ENCODE data around the gene ESAM.

ESAM gene

DNA sequence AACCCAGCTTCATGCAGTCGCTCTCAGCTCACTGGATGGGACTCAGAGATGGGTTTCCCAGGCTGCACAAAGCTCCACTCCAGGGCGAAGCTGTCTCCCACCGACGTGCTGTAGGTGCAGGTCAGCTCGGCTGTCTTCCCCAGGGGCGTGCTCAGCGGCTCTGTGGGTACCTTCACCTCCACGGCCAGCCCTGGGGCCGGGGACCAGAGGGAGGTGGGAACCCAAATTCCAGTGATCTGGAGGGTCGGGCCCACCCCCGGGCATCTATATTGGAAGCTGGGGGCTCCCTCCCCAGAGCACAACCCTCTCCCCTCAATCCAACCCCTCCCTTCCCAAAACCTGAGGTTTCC, 10.7 kb downstream of the ESAM start:
- WGBS, result 86% methylated on average over 11 of the region's 11 CpGs
- H3K9ac ChIP-seq (ENCODE audit: low read depth, low read length), result no peak overlapping the region
- peaks cover 96% of the 10 kb centered on the region for H3K27me3 ChIP-seq (ENCODE audit: insufficient read depth, low read length)

DNA sequence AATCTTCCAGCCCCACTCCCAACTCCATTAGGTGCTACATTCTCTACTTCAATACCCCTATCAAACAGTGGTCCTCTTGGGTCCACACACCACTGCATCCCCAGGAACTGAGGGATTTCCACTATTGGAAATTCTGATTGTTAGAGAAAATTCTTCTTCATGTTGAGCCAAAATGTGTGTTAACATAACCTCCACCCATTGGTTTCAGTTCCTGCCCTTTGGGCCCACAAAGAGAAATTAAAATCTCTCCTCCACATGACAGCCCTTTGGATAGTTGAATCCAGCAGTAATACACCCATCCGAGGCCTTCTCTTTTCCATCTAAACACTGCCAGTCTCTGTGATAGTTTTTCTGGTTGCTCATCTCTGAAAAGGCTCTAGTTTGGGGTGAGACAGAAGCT, 12.2 kb downstream of the ESAM start:
- H3K27me3 ChIP-seq (ENCODE audit: insufficient read depth, low read length), result peaks cover 99% of the 10 kb centered on the region
- no peak overlapping the region for H3K27ac ChIP-seq (ENCODE audit: low read depth, low read length)
- WGBS, result 86% methylated on average over 1 of the region's 1 CpG
- no peaks in the 10 kb centered on the region for H3K9me3 ChIP-seq (ENCODE audit: insufficient read depth, low read depth, low read length)
- peaks cover 17% of the 10 kb centered on the region for H3K4me1 ChIP-seq (ENCODE audit: insufficient read depth, low read length)
- H3K9ac ChIP-seq (ENCODE audit: low read depth, low read length), result no peak overlapping the region
- H3K4me3 ChIP-seq (ENCODE audit: low read length), result no peak overlapping the region
- no peaks in the 10 kb centered on the region for H3K36me3 ChIP-seq (ENCODE audit: insufficient read depth, low read length)

More for the DNA sequence above, 10.7 kb downstream of the ESAM start:
- Histone ChIP-seq H3K4me3 (ENCODE audit: low read length) (peak overlapping the region; percentile 43; the same call in 1 of the 2 replicates), H3K36me3 (ENCODE audit: insufficient read depth, low read length) (no peaks in the 10 kb centered on the region), H3K9me3 (ENCODE audit: insufficient read depth, low read depth, low read length) (no peaks in the 10 kb centered on the region), H3K27ac (ENCODE audit: low read depth, low read length) (no peak overlapping the region), H3K4me1 (ENCODE audit: insufficient read depth, low read length) (peaks cover 14% of the 10 kb centered on the region)

DNA sequence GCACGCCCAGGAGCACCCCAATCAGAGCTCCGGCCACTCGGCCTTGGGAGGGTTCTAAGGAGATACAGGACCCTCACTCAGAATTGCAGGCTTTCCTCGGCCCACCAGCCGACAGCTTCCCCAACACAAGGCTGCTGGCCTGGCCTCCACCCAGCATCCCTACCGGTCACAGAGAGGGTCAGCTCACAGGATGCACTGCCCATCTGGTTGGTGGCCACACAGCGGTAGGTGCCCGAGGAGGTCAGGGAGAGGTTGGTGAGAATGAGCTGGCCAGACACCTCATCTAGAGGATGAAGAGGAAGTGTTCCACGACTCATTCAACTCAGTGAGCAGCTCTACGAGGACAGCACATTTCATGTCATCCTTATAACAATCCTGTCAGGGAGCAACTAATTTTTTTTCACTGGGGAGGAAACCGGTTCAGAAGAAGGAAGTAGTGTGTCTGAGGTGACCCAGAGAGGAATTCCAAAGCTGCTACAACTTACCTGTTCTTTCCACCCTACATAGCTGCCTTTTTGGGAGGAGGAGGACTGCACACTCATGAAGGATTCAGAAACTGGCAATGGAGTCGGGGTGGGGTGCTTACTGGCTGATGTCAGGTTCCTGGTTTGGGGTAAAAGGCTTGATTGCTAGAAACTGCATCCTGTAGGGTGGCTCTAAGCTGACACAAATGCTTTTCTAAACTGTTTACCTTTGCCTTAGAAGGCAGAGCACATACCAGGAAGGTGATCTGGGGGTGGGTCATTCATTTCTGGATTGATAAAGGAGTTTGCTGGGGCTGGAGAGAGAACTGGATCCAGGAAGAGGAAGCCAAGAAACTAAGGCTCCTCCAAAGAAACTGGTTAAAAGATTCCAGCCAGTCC, 13.4 kb downstream of the ESAM start:
- 88% methylated on average over 11 of the region's 12 CpGs for WGBS
- Histone ChIP-seq H3K27me3 (ENCODE audit: insufficient read depth, low read length) (peaks cover 99% of the 10 kb centered on the region), H3K4me3 (ENCODE audit: low read length) (no peak overlapping the region), H3K9ac (ENCODE audit: low read depth, low read length) (no peak overlapping the region), H3K36me3 (ENCODE audit: insufficient read depth, low read length) (no peaks in the 10 kb centered on the region), H3K27ac (ENCODE audit: low read depth, low read length) (no peak overlapping the region), H3K9me3 (ENCODE audit: insufficient read depth, low read depth, low read length) (no peaks in the 10 kb centered on the region), H3K4me1 (ENCODE audit: insufficient read depth, low read length) (peaks cover 20% of the 10 kb centered on the region)

DNA sequence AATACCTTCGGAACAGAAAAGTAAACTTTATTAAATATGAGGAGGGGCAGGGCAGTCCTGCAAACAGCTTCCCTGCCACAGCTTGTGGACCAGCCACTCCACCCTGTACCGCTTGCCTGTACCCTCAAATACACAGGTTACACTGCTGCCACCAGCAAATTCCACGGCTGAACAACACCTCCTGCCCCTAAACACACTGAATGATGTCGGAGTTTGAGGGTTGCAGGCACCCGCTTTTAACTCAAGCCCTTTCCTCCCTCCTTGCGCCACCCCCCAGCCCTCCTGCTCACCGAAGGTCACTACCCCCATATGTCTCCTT, 14.0 kb downstream of the ESAM start:
- WGBS, result 91% methylated on average over 7 of the region's 7 CpGs
- Histone ChIP-seq H3K9me3 (ENCODE audit: insufficient read depth, low read depth, low read length) (no peaks in the 10 kb centered on the region), H3K36me3 (ENCODE audit: insufficient read depth, low read length) (no peaks in the 10 kb centered on the region), H3K4me3 (ENCODE audit: low read length) (no peak overlapping the region), H3K27me3 (ENCODE audit: insufficient read depth, low read length) (peaks cover 99% of the 10 kb centered on the region), H3K4me1 (ENCODE audit: insufficient read depth, low read length) (peaks cover 20% of the 10 kb centered on the region), H3K27ac (ENCODE audit: low read depth, low read length) (no peak overlapping the region), H3K9ac (ENCODE audit: low read depth, low read length) (no peak overlapping the region)

DNA sequence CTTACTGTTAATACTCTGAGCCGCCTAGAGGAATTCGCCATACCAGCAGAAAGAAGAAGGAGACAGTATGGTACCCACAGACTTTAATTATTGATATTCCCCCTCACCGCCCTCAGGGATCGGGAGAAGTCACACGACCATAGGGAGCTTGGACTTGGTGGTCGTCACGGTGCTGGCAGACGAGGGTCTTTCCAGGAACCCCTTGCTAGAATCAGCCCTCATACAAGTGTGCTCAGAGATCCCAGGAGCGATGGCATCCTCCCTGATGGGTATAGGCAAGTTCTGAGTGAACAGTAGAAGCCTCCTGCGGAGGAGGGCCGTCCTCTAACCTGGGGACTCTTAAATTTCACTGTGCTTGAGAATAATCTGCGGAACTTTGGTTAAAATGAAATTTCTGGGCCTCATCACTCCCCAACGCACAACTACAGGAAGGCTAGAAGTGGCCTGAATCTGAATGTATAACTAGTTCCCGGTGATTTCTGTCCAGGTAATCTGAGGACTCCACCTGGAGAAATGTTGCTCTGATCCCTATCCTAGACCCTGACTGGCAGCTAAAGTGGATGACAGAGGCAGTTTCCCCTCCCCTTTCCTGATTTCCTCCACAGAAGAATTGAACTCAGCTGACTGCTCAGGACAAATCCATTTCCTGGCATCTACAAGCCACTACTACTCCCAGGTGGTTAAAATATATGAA, 14.5 kb downstream of the ESAM start:
- 49% methylated on average over 14 of the region's 14 CpGs for WGBS
- H3K4me3 ChIP-seq (ENCODE audit: low read length), result peak overlapping the region; percentile 68
- no peak overlapping the region for H3K27ac ChIP-seq (ENCODE audit: low read depth, low read length)
- H3K36me3 ChIP-seq (ENCODE audit: insufficient read depth, low read length), result no peaks in the 10 kb centered on the region
- H3K27me3 ChIP-seq (ENCODE audit: insufficient read depth, low read length), result peaks cover 99% of the 10 kb centered on the region
- H3K9me3 ChIP-seq (ENCODE audit: insufficient read depth, low read depth, low read length), result no peaks in the 10 kb centered on the region
- H3K9ac ChIP-seq (ENCODE audit: low read depth, low read length), result no peak overlapping the region
- H3K4me1 ChIP-seq (ENCODE audit: insufficient read depth, low read length), result peaks cover 19% of the 10 kb centered on the region

DNA sequence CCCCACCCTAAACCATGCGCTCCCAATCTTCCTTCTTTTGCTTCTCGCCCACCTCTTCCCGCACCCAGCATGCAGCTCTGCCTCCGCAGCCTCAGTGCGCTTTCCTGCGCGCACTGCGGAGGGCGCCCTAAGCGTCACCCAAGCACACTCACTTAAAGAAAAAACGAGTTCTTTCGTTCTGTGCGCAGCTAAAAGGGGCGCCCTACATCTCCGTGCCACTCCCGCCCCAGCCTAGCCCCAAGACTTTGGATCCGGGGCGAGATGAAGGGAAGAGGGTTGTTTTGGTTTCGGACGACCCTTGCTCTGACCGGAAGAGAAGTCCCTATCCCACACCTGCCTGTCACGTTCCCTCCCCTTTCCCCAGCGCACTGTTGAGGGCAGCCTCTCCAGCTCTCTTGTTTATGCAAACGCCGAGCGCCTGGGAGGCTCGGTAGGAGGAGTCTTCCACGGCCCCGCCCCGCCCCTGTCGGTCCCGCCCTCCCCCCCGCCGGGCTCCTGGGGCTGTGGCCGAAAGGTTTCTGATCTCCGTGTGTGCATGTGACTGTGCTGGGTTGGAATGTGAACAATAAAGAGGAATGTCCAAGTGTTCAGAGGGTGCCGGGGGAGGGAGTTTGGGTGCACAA, 15.4 kb downstream of the ESAM start:
- peaks cover 99% of the 10 kb centered on the region for H3K27me3 ChIP-seq (ENCODE audit: insufficient read depth, low read length)
- under 1% methylated on average over 37 of the region's 37 CpGs for WGBS

DNA sequence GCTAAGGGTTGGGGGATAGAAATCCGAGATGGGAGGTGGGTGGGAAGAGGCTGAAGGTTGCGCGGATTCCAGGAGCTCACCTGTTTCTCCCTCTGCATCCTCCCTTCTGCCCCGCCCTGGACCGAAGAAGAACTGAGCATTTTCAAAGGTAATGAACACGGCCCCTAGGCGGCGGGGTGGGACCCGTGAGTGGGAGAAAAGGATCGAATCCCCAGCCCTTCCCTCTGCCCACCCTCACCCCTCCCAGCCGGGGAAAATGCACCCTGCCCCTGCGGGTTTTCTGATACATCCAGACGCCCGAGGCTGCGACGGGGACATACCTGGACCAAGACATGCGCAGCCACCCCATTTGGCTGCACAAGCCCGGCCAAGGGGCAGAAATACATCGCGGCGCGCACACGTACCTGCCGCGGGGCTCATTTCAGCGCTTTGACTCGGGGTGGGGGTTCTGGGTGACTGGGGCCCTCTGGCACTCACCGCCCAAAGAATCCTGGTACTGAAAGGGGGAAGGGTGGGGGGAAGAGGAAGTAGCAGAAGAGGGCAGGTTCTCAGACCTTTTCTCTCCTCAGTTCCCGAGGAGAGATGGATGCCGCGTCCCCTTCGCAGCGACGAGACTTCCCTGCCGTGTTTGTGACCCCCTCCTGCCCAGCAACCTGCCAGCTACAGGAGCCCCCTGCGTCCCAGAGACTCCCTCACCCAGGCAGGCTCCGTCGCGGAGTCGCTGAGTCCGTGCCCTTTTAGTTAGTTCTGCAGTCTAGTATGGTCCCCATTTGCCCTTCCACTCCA, 16.1 kb downstream of the ESAM start:
- WGBS, result under 1% methylated on average over 38 of the region's 41 CpGs
- H3K4me1 ChIP-seq (ENCODE audit: insufficient read depth, low read length), result peaks cover 15% of the 10 kb centered on the region
- no peak overlapping the region for H3K9ac ChIP-seq (ENCODE audit: low read depth, low read length)
- H3K4me3 ChIP-seq (ENCODE audit: low read length), result peak overlapping the region; percentile 68
- no peak overlapping the region for H3K27ac ChIP-seq (ENCODE audit: low read depth, low read length)
- H3K36me3 ChIP-seq (ENCODE audit: insufficient read depth, low read length), result no peaks in the 10 kb centered on the region
- peaks cover 99% of the 10 kb centered on the region for H3K27me3 ChIP-seq (ENCODE audit: insufficient read depth, low read length)
- no peaks in the 10 kb centered on the region for H3K9me3 ChIP-seq (ENCODE audit: insufficient read depth, low read depth, low read length)

More for the DNA sequence above, 15.4 kb downstream of the ESAM start:
- Histone ChIP-seq H3K4me1 (ENCODE audit: insufficient read depth, low read length) (peaks cover 15% of the 10 kb centered on the region), H3K36me3 (ENCODE audit: insufficient read depth, low read length) (no peaks in the 10 kb centered on the region), H3K4me3 (ENCODE audit: low read length) (peak overlapping the region; percentile 68), H3K27ac (ENCODE audit: low read depth, low read length) (no peak overlapping the region), H3K9me3 (ENCODE audit: insufficient read depth, low read depth, low read length) (no peaks in the 10 kb centered on the region), H3K9ac (ENCODE audit: low read depth, low read length) (no peak overlapping the region)

DNA sequence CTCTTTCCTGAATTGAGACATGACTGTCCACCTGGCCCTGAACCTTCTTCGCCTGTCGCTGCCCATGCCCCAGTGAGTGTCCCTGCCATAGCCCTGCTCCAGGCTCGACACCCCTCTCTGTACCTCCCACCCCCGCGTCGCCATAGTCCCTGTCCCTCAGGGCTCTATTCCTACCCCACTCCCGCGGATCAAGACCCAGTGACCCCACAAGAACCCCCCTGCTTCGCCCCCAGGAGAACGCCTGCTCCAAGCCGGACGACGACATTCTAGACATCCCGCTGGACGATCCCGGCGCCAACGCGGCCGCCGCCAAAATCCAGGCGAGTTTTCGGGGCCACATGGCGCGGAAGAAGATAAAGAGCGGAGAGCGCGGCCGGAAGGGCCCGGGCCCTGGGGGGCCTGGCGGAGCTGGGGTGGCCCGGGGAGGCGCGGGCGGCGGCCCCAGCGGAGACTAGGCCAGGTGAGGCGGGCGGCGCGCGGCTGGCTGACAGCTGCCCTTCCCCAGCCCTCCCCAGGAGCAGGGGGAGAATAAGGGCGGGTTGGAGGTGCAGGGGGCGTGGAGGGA, 16.7 kb downstream of the ESAM start:
- Histone ChIP-seq H3K4me1 (ENCODE audit: insufficient read depth, low read length) (peaks cover 15% of the 10 kb centered on the region), H3K36me3 (ENCODE audit: insufficient read depth, low read length) (no peaks in the 10 kb centered on the region), H3K27ac (ENCODE audit: low read depth, low read length) (no peak overlapping the region), H3K27me3 (ENCODE audit: insufficient read depth, low read length) (peaks cover 99% of the 10 kb centered on the region), H3K4me3 (ENCODE audit: low read length) (peak overlapping the region; percentile 68), H3K9ac (ENCODE audit: low read depth, low read length) (no peak overlapping the region), H3K9me3 (ENCODE audit: insufficient read depth, low read depth, low read length) (no peaks in the 10 kb centered on the region)
- WGBS, result 3% methylated on average over 44 of the region's 44 CpGs

DNA sequence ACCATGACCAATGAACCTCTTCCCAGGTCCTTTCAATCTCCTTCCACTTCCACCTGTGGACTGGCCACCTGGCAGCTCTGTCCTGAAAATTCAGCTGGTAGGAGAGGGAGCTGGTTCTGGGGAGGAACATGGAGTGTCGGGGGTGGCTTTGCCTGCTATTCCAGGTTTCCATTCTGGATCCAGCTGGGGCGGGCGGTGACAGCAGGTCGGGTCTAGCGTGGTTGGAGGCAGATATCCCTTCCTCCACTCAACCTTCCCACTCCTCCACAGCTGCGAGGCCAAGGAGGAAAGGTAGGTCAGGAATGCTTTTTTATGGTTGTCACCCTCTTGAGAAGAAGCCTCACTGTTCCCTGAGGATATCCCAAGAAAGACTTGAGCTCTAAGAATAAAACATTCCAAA, 19.0 kb downstream of the ESAM start:
- WGBS, result 81% methylated on average over 6 of the region's 6 CpGs
- no peak overlapping the region for H3K9ac ChIP-seq (ENCODE audit: low read depth, low read length)
- no peak overlapping the region for H3K4me3 ChIP-seq (ENCODE audit: low read length)
- no peak overlapping the region for H3K27ac ChIP-seq (ENCODE audit: low read depth, low read length)
- peaks cover 21% of the 10 kb centered on the region for H3K4me1 ChIP-seq (ENCODE audit: insufficient read depth, low read length)
- H3K36me3 ChIP-seq (ENCODE audit: insufficient read depth, low read length), result no peaks in the 10 kb centered on the region
- peaks cover 95% of the 10 kb centered on the region for H3K27me3 ChIP-seq (ENCODE audit: insufficient read depth, low read length)
- no peaks in the 10 kb centered on the region for H3K9me3 ChIP-seq (ENCODE audit: insufficient read depth, low read depth, low read length)

DNA sequence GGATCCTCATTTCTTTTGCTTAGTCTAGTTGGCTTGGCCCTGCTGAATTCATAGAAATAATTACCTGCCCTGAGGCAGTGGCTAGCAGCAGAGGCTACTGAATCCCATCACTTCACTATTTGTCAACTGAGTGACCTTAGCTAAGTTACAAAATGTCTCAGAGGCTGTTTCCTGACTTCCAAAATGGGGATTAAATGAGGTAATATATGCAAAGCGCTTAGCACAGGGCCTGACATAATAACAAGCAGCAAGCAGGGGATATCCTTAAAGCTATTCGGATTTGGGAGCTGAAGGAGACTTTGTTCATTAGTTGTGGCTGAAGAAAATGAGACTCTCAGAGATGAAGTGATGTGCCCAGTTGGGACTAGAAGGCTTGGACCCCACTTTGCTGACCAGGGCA, 19.5 kb downstream of the ESAM start:
- 74% methylated on average over 2 of the region's 2 CpGs for WGBS
- Histone ChIP-seq H3K36me3 (ENCODE audit: insufficient read depth, low read length) (no peaks in the 10 kb centered on the region), H3K4me3 (ENCODE audit: low read length) (no peak overlapping the region), H3K9me3 (ENCODE audit: insufficient read depth, low read depth, low read length) (no peaks in the 10 kb centered on the region), H3K27me3 (ENCODE audit: insufficient read depth, low read length) (peaks cover 95% of the 10 kb centered on the region), H3K4me1 (ENCODE audit: insufficient read depth, low read length) (peaks cover 17% of the 10 kb centered on the region), H3K9ac (ENCODE audit: low read depth, low read length) (no peak overlapping the region), H3K27ac (ENCODE audit: low read depth, low read length) (no peak overlapping the region)

Data from HUES64 (cell line).